Posterior cingulate gyrus (tissue), 11 donors: ENCODE measurements around the gene ADM2.

ENCODE experiments used
- DNase-seq, 10 donors: peaks; one replicate each; pipeline versions ENCODE4 v3.0.0 to v3.0.0-alpha.2; 2020 to 2021; ENCODE audit warnings: mixed read lengths in 3 of 10
- intact Hi-C: fragments of 100-400 bp; cut with DNase I; formaldehyde crosslinking; loops from one replicate; pipeline ENCODE4 v1.15.1; 2023

Gene ADM2

GRCh38 chr22:50521710-50522109 lies 40.4 kb downstream of the ADM2 start:
- DNase-seq: no peak
- intact Hi-C loops: no loop called here

GRCh38 chr22:50522208-50522805 lies 41.0 kb downstream of the ADM2 start:
- intact Hi-C loops: no loop called here
- DNase-seq: no peak

GRCh38 chr22:50522806-50523438 lies 41.6 kb downstream of the ADM2 start:
- peak in 1 of 10 donors; percentile 82 for DNase-seq
- intact Hi-C loops: no loop called here

- peak in 1 of 10 donors; percentile 82 for DNase-seq
- intact Hi-C loops: no loop called here
Observed at GRCh38 chr22:50523458-50523805, 42.1 kb downstream of the ADM2 start.

GRCh38 chr22:50523806-50524675 lies 42.7 kb downstream of the ADM2 start:
- DNase-seq: peak in 2 of 10 donors; percentile 68 to 75
- intact Hi-C loops: loop anchor here (2.0 kb wide), 1 partner anchor 15 kb away; the partner anchor contains the start of gene NCAPH2

GRCh38 chr22:50524676-50525103 lies 43.3 kb downstream of the ADM2 start:
- intact Hi-C loops: loop anchor here (1.0 to 2.0 kb wide), 2 partner anchors 16 to 58 kb away; partner anchors contain the start of genes CHKB and NCAPH2
- DNase-seq: no peak

GRCh38 chr22:50525104-50525857 lies 43.9 kb downstream of the ADM2 start, which contains the start of gene SCO2:
Gene SCO2 (minus strand): TSS chr22:50525598. CDS start chr22:50524411, 1,187 bp downstream.
- peak; percentile 90 to 99 (median 92) for DNase-seq
- intact Hi-C loops: loop anchor here (1.0 to 2.0 kb wide), 2 partner anchors 16 to 57 kb away; partner anchors contain the start of genes CHKB and NCAPH2

- DNase-seq: peak in 4 of 10 donors; percentile 64 to 91 (median 66)
Observed at GRCh38 chr22:50525858-50526107, 44.4 kb downstream of the ADM2 start.

GRCh38 chr22:50526108-50526833 lies 44.9 kb downstream of the ADM2 start:
- intact Hi-C loops: loop anchor here (2.0 kb wide), 1 partner anchor 37 kb away; the partner anchor contains the start of gene SYCE3
- peak in 8 of 10 donors; percentile 47 to 95 (median 68) for DNase-seq

More at GRCh38 chr22:50525858-50526107, 44.4 kb downstream of the ADM2 start:
- intact Hi-C loops: loop anchor here (1.0 to 2.0 kb wide), 3 partner anchors 17 to 57 kb away; partner anchors contain the start of genes CHKB, NCAPH2 and SYCE3

GRCh38 chr22:50526834-50527801 lies 45.8 kb downstream of the ADM2 start:
- intact Hi-C loops: loop anchor here (2.0 kb wide), 1 partner anchor 36 kb away; the partner anchor contains the start of gene SYCE3

GRCh38 chr22:50527921-50528681 lies 46.8 kb downstream of the ADM2 start:
- peak in 2 of 10 donors; percentile 22 to 55 for DNase-seq
- intact Hi-C loops: loop anchor here (2.0 kb wide), 1 partner anchor 35 kb away; the partner anchor contains the start of gene SYCE3

More at GRCh38 chr22:50526834-50527801, 45.8 kb downstream of the ADM2 start:
- DNase-seq: peak in 3 of 10 donors; percentile 22 to 88 (median 87)

- DNase-seq: peak in 2 of 10 donors; percentile 40 to 78
- intact Hi-C loops: no loop called here
Observed at GRCh38 chr22:50528682-50529415, 47.5 kb downstream of the ADM2 start.

- intact Hi-C loops: no loop called here
- peak in 1 of 10 donors; percentile 83 for DNase-seq
Observed at GRCh38 chr22:50529416-50529896, 48.1 kb downstream of the ADM2 start.

GRCh38 chr22:50529897-50530579 lies 48.7 kb downstream of the ADM2 start, which contains the start of gene TYMP:
Gene TYMP (minus strand): TSS chr22:50530012. CDS start chr22:50529709, 303 bp downstream.
- peak in 1 of 10 donors; percentile 87 for DNase-seq
- intact Hi-C loops: no loop called here

- intact Hi-C loops: no loop called here
- DNase-seq: no peak
Observed at GRCh38 chr22:50530580-50530876, 49.2 kb downstream of the ADM2 start.
